VCaP (cell line): ENCODE data around the gene UNC45A.

Source experiments
- H3K27ac ChIP-seq: fragments of 450-650 bp; 2 replicates; pipeline ENCODE4 v1.5.1; 2017
- TF ChIP-seq, protein P1 (sequence below): fragments of 450-650 bp; conservative IDR thresholded peaks from 2 replicates; pipeline ENCODE4 v1.5.1; 2017; ENCODE audit warnings: mild to moderate bottlenecking, moderate library complexity

The UNC45A gene

DNA sequence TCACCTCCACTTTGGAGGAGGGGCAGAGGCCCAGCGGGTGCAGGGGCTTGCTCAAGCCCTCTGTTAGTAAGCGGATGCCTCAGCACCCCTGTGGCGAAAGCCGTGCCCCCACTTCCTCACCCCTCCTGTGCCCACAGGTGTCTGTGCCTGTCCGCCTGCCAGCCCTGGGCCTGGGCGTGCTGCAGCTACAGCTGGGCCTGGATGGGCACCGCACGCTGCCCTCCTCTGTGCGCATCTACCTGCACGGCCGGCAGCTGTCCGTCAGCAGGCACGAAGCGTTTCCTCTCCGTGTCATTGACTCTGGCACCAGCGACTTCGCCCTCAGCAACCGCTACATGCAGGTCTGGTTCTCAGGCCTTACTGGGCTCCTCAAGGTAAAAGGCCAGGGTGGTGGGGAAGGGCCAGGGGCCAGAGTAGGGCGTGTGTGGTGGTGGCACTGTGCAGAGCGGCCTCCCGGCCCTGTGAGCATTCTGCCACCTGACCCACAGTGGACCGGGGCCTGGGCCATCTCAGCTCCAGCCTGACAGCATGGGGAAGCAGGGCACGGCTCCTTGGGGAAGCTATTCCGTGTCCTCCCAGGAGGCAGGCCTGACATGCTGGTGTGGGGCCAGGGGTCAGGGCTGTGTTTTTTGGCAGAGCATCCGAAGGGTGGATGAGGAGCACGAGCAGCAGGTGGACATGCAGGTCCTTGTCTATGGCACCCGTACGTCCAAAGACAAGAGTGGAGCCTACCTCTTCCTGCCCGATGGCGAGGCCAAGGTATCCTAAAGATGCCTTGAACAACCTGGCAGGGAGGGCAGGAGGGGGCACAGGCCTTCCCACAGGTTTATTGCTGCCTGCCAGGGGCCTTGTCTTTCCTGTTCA, 22.9 kb upstream of the UNC45A start:
- H3K27ac ChIP-seq = no peak overlapping the region

GRCh38 chr15:90912770-90913075, 22.4 kb upstream of the UNC45A start:
- TF ChIP-seq, protein P1, sequence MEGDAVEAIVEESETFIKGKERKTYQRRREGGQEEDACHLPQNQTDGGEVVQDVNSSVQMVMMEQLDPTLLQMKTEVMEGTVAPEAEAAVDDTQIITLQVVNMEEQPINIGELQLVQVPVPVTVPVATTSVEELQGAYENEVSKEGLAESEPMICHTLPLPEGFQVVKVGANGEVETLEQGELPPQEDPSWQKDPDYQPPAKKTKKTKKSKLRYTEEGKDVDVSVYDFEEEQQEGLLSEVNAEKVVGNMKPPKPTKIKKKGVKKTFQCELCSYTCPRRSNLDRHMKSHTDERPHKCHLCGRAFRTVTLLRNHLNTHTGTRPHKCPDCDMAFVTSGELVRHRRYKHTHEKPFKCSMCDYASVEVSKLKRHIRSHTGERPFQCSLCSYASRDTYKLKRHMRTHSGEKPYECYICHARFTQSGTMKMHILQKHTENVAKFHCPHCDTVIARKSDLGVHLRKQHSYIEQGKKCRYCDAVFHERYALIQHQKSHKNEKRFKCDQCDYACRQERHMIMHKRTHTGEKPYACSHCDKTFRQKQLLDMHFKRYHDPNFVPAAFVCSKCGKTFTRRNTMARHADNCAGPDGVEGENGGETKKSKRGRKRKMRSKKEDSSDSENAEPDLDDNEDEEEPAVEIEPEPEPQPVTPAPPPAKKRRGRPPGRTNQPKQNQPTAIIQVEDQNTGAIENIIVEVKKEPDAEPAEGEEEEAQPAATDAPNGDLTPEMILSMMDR = no peak
- no peak overlapping the region for H3K27ac ChIP-seq

More for the DNA sequence above, 22.9 kb upstream of the UNC45A start:
- TF ChIP-seq, protein P1 = no peak

GRCh38 chr15:90913398-90913944, 21.6 kb upstream of the UNC45A start:
- TF ChIP-seq, protein P1 = no peak
- H3K27ac ChIP-seq = no peak overlapping the region

- H3K27ac ChIP-seq = no peak overlapping the region
- TF ChIP-seq, protein P1 = no peak
Observed at GRCh38 chr15:90914305-90915080, 20.6 kb upstream of the UNC45A start.

DNA sequence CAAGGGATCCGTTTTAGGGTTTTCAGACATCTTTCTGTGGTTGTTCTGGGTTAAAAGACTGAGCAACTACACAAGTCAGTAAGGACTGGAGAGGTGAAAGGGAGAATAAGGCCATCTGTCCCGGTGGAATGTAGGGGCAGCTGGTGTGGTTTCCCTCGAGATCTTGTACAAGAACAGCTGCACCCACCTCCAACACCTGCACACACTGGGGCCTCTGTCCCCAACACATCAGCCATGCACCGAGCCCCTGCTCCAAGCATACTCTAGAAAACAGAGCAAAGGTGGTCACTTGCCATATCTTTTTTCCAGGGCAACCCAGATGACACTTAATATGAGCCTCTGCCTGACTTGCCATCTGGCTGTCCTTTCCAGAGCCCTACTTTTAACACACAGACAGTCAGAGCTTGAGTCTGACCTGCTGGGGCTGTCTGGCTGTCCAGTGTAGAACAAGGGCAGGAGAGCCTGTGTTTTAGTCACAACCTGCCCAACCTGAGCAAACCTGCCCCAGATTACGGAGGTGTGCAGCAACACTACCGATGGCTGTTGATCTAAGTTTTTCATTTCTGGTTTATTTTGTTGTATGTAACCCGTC, 19.8 kb upstream of the UNC45A start:
- H3K27ac ChIP-seq = no peak overlapping the region
- TF ChIP-seq, protein P1 = no peak

DNA sequence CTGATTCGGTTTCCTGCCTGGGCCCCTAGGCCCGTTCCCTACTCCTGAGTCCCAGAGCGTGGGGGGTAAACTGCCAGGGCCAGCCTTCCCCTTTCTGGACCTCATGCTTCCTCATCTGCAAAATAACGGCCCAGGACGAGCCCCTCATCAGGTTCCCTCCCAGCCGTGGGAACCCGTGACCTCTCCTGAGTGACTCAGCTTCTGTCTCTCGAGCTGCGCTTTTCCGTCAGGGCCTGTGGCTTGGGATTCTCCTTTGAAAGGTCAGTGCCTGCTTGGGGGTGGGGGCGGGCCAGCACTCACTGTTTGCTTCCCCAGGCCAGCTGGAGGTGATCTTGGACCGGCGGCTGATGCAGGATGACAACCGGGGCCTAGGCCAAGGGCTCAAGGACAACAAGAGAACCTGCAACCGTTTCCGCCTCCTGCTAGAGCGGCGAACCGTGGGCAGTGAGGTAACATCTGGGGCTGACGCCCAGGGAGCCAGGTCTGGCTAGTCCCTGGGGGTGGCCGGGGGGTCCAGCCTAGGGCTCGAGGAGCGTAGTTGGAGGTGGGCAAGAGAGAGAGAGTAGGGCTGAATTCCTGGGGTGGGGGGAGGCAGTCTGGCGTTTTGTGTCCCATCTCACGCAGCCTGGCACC, 19.2 kb upstream of the UNC45A start:
- no peak overlapping the region for H3K27ac ChIP-seq
- TF ChIP-seq, protein P1 = no peak
